Measurements from ENCODE around the gene LAMP1.
A peak's percentile ranks its signal among the peaks of the same experiment; 100 is the strongest.
"Not testable (repeated sequence)": the region's sequence is repeated elsewhere in the genome, so short reads cannot be mapped to it uniquely, and the experiment has no call there.

LAMP1 gene

DNA sequence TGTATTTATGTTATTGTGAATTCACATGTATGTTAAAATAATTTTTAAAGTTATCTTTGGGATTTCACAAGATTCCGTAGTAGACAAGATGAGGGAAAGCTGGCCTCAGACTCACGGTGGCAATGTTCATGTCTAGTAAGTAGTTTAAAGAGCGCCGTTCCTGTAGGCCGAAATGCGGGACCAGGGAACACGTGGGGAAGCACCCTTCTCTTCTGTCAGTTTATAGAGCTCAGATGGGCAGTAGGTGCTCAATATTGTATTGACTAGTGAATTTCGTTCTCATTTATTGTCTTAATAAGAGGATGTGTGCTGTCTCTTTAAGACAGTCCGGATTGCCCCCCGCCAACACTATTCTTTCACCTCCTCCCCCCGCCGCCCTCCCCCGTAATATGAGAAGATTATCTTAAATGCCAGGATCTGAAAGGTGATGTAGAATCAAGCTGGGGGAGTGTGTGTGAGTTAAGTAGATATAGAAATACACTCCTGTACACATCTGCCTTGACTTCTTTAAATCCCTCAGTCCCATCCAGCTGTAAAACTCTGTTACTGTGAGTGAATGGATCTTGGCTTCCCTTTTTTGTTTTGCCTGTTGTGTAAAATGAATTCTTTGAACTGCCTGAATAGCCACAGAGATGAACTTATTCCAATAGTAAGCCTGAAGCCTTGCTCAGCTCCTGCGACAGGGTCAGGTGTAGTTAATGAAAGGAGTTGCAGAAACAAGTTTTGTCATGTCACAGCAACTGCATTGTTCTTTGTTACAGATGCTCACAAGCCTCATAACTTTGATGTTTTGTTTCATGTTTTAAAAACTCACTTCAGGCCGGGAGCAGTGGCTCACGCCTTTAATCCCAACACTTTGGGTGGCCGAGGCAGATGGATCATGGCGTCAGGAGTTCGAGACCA lies 1.3 kb downstream of the LAMP1 start:
- no peak for DNase-seq

DNA sequence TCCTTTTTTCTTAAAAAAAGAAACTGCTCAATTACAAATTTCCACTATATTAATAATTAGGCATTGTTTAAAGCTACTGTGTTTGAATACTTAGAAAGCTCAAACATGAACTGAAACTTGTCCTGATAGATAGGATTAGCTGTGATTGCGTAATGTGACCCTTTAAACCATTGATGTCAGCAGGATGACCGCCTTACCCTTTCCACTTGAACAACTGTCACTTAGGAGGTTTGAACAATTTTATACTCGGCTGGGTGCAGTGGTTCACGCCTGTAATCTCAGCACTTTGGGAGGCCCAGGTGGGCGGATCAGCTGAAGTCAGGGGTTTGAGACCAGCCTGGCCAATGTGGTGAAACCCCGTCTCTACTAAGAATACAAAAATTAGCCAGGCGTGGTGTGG lies 2.9 kb downstream of the LAMP1 start:
- no peak for DNase-seq

DNA sequence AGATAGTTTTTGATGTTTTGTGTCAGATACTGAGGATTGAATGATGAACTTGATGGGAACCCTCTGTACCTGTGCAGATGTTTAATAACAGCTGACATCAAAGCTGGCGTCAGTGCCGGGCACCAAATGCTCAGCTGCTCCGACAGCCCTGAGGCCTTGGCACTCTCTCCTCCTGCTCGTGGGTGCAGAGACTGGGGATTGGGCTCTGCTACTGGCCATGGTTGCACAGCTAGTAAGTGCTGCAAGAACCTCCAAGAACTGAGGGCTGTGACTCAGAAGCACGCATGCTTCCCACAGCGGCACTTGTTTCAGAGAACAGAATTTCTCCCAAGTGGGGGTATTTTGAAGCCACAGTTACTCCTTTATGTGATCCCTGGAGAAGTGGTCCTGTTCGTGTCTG lies 5.9 kb downstream of the LAMP1 start:
- DNase-seq = no peak

DNA sequence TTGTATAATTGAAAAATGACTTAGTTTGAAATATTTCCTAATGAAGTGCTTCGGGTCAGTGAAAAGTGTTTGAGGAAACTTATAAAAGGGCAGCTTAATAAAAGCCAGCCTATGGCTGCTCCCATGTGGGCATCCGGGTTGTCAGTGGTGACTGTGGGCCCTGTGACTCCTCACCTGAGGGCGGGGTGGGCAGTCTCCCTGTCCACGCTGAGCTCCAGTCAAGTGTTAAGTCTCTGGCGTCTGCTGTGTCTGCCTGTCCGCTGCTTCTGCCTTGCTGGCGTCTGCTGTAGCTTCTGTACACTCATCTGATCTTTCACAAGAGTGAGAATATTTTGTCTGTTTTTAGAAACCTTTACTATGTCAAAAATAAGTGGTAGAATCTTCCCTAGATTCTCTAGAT lies 7.1 kb downstream of the LAMP1 start:
- no peak for DNase-seq

DNA sequence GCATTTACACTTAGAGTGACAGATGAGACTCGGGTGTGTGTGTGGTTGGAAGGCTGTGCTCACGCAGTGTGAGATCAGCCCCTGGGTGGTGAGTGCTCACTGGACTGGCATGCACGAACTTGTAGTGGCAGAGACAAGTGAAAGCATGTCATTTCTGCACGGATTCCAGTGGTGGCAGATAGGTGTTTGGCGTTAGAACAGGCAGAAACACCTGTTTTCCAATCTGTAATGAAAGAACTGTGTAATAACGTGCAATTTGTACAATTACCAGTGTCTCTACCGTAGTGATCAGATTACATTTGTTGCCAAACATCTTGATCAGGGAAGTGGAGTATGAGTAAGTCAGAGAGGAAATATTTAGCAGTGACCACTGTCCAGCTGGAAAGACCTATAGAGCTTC lies 8.2 kb downstream of the LAMP1 start:
- DNase-seq = no peak

DNA sequence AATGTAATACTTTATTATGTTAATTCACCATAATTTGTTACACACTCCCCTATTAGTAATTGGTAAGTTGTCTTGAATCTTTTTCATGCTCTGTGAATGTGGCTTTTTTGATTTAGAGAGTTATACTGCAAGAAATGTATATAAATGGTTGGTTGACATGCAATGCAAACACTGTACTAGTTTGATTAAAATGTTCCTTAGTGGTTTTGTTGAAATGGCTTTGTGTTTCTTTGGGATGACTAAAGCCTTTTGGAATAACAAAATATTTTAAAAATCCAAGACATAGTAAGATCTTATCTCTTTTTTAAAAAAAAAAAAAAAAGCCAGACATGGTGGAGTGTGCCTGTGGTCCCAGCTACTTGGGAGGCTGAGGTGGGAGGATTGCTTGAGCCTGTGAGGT lies 10.5 kb downstream of the LAMP1 start:
- no peak for DNase-seq

DNA sequence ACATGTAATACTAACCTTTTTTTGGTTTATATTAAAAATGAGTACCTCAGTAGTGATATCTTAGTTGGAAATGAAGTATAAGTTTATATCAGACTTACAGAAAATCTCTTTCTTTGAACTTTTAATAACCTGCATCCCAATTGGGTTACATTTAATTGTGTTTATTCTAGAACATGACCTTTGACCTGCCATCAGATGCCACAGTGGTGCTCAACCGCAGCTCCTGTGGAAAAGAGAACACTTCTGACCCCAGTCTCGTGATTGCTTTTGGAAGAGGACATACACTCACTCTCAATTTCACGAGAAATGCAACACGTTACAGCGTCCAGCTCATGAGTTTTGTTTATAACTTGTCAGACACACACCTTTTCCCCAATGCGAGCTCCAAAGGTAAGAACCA lies 12.4 kb downstream of the LAMP1 start:
- no peak for DNase-seq

DNA sequence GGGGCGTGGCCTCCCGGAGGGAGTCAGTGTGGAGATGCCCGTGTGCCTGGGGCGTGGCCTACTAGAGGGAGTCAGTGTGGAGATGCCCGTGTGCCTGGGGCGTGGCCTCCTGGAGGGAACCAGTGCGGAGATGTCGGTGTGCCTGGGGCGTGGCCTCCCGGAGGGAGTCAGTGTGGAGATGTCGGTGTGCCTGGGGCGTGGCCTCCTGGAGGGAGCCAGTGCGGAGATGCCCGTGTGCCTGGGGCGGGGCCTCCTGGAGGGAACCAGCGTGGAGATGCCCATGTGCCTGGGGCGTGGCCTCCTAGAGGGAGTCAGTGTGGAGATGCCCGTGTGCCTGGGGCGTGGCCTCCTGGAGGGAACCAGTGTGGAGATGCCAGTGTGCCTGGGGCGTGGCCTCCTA lies 17.1 kb downstream of the LAMP1 start:
- DNase-seq = not testable (repeated sequence)

DNA sequence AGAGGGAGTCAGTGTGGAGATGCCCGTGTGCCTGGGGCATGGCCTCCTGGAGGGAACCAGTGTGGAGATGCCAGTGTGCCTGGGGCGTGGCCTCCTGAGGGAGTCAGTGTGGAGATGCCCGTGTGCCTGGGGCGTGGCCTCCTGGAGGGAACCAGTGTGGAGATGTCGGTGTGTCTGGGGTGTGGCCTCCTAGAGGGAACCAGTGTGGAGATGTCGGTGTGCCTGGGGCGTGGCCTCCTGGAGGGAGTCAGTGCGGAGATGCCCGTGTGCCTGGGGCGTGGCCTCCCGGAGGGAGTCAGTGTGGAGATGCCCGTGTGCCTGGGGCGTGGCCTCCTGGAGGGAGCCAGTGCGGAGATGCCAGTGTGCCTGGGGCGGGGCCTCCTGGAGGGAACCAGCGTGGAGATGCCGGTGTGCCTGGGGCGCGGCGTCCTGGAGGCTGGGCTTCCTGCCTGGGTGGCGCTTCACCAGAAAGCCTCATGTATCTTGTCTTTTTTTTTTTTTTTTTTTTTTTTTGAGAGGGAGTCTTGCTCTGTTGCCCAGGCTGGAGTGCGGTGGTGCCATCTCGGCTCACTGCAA lies 17.9 kb downstream of the LAMP1 start:
- DNase-seq = not testable (repeated sequence)

DNA sequence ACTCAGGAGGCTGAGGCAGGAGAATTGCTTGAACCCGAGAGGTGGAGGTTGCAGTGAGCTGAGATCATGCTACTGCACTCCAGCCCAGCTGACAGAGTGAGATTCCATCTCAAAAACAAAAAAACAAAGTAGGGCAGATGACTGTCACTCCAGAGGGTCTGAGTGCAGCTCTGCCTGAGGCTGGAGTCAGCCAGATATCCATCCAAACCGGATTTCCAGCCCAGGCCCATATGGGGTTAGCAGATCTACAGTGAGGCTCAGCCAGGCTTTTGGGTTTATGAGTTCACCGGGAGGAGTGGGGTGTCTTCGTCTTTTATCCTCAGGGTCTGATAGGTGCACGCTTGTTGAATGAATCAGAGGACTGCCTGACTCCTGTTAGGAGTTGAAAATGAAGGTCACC lies 19.0 kb downstream of the LAMP1 start:
- DNase-seq = no peak

DNA sequence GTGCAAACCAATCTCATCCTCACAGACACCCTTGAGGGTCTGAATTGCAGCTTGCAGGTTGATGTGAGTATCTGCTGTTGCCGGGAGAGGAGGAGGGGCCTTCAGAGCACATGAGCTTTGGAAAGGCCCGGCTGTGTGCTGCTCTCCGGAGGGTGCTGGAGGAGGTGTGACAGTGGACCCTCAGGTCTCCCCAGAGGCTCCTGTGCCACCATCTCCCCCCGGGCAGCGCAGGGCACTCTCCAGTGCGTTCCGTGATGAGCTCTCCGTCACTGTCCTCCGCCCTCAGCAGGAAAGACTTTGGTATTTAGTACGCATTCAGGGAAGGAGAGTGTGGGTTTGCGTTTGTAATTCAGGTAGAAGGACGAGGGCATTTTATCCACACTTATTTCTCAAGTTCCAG lies 20.0 kb downstream of the LAMP1 start:
- no peak for DNase-seq

DNA sequence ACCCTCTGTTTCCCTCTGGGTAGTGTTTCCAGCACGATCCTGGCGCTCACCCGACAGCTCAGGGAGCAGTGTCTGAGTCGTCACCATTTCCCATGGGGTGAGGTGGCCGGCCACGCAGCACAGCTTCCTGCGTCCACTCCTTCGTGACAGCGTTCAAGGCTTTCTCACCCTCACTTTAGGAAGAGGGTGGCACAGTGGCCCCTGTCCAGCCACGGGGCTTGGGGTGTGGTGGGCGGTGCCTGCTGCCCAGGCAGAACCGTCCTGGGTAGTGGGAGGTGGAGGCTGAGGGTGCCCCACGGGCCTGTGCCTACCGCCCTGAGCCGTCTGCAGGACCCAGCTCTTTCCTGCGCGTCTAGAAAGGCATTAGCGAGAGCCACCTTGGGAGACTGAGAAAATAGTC lies 21.9 kb downstream of the LAMP1 start:
- DNase-seq = no peak

DNA sequence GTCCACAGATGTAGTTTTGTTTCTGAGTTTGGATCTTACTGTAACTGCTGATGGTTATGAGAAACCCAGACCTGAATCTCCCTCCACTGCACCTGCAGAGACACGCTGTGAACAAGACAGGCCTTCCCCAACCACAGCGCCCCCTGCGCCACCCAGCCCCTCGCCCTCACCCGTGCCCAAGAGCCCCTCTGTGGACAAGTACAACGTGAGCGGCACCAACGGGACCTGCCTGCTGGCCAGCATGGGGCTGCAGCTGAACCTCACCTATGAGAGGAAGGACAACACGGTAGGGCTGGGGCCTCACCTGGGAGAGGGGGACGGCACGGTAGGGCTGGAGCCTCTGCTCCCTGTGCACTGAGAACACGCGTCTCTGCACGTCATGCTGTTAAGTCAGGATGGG lies 22.3 kb downstream of the LAMP1 start:
- no peak for DNase-seq

DNA sequence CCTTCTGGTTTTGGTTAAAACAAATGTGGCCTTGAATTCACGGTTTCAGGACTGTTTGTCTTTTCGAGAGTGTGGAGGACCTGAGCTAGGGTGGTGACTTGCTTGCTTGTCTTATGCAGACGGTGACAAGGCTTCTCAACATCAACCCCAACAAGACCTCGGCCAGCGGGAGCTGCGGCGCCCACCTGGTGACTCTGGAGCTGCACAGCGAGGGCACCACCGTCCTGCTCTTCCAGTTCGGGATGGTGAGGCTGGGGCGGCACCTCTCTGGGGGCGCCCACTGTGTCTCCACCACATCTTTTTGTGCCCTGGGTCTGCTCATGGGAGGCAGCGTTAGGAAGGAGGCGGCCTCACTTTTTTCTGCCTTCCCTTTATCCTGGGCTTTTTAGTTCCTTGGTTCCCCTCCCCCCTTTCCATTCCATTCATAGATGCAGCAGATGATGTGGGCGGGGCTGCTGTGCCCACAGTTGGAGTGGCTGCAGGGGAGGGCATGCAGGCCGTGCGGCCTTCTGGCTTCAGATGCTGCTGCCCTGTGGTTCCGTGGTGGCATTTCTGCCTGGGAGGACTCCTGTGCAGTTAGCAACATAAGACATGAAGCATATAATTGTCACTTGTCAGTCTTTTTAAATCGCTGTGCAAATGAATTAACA lies 23.3 kb downstream of the LAMP1 start:
- DNase-seq = no peak

DNA sequence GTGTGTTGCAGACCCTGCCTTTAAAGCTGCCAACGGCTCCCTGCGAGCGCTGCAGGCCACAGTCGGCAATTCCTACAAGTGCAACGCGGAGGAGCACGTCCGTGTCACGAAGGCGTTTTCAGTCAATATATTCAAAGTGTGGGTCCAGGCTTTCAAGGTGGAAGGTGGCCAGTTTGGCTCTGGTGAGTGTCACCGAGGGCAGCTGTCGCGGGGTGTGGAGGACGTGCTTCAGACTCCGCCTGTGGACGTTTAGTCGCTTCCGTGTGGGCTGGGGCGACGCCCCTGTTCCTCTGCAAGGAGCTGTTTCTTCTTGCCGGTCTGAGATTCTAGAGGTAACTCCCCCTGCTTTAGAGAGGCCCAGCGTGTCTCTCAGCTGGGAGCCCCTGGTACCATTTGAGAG lies 24.5 kb downstream of the LAMP1 start:
- DNase-seq = no peak

DNA sequence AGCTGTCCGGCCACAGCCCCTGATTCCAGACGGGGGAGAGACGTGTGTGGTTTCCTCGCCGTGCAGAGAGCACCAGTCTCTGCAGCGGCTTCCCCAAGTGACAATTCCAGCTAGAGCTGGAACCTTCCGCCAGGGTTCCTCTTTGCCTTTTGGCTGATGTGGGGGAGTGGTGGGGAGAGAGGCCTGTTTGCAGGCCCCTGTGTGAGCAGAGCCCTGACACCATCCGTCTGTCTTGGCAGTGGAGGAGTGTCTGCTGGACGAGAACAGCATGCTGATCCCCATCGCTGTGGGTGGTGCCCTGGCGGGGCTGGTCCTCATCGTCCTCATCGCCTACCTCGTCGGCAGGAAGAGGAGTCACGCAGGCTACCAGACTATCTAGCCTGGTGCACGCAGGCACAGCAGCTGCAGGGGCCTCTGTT lies 25.0 kb downstream of the LAMP1 start:
- no peak for DNase-seq

DNA sequence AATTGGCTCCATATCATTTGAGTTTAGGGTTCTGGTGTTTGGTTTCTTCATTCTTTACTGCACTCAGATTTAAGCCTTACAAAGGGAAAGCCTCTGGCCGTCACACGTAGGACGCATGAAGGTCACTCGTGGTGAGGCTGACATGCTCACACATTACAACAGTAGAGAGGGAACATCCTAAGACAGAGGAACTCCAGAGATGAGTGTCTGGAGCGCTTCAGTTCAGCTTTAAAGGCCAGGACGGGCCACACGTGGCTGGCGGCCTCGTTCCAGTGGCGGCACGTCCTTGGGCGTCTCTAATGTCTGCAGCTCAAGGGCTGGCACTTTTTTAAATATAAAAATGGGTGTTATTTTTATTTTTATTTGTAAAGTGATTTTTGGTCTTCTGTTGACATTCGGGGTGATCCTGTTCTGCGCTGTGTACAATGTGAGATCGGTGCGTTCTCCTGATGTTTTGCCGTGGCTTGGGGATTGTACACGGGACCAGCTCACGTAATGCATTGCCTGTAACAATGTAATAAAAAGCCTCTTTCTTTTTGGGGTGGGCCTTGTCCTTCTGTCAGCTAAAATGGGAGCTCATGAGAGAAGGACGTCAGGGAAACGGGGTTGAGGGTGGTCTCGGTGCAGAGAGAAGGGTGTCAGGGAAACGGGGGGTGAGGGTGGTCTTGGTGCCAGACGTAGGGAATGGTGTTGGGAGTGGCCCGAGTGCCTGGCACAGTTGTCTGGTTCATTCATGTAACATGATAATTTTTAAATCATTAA lies 26.0 kb downstream of the LAMP1 start:
- no peak for DNase-seq

DNA sequence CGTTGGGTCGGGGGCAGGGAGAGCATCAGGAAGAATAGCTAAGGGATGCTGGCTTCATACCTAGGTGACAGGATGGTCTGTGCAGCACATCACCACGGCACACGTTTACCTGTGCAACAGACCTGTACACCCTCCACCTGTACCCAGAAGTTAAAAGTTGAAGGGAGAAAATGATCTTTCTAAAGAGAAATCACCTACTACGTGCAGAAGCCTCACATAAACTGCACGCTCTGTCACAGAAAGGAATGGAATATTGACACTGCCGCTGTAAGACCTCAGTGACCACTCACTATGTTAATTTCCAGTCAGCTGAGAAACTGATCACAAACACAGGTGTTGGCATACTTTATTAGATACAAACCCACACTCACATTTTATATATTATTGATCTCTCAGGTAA lies 26.8 kb downstream of the LAMP1 start:
- no peak for DNase-seq

DNA sequence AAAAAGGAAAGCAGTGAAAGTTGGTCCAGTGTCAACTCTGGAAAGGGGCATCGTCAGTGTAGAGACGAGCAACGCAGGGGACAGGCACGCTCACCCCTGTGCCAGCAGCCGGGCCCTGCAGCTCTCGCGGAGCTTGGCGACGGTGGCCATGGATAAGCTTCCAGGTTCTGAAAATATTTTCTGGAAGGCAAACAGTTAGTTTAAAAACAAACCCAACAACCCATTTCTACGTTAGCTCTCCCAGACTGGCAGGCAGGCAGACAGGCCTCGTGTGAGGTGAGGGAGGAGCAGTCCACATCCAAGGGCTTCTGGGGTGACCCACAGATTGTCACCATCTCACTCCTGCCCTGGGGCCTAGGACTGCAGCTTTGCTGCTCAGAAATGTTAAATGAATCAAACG lies 27.4 kb downstream of the LAMP1 start:
- DNase-seq = no peak

DNA sequence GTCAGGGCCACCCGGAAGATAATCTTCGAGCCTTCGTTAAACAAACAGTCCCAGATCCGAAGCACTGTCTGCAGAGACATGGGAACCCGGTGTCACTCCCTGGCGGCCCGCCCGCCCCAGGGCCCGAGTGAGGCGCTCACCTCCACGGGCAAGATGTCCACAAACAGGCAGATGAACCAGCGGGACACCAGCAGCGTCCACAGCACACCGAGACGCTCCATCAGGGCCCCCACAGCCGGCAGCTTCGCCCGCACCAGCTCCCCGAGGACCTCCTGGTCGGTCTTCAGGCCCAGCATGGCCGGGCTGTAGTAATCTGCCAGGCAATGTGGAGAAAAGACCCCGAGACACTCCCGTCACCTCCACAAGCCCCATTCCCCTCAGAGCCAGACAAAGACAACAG lies 28.7 kb downstream of the LAMP1 start:
- no peak for DNase-seq

DNA sequence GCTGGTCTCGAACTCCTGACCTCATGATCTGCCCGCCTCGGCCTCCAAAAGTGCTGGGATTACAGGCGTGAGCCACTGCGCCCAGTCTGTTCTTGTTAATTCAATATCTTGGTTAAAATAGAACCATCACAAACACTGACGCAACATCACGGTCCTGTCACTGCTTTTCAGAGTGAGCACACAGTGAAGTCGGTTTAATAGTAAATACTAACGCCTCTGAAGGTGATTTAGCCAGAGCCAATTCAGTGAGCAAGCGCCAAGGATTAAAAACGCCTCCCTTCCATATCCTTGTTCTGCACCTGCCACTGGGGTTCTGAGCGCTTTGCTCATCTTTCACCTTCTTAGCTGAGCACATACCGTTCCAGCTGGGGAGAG lies 30.3 kb downstream of the LAMP1 start:
- peak in 1 of 2 experiments; percentile 14 for DNase-seq

DNA sequence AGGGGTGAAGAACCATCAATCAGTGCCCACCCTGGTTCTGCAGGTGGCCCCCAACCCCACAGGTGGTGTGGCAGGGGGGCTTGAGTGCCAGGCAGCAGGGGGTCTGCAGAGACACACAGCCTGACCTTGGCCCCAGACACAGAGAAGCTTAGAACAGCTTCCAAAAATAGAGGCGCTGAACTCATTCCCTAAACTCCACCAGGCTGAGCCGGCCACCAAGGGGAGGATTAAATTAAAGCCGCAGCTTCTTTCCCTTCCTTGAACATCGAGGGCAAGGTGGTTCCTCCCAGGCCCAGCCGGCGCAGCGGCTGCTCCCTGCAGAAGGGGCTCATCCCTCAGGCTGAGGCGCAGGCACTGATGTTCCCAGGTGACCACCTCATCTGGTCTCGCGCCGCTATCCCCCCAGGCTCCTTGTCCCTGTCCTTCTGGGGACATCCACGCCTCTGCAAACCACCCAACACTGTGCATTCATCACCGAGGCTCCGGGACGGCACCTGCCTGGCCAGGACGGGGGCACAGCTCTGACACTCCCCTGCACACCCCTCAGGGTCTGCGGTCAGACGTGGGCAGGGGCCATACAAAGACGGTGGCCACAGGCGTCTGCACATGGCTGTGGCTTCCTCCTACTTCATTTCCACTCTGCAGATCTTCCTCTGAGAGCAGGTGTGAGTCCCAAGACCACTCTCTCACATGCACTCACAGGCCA lies 30.9 kb downstream of the LAMP1 start:
- no peak for DNase-seq

DNA sequence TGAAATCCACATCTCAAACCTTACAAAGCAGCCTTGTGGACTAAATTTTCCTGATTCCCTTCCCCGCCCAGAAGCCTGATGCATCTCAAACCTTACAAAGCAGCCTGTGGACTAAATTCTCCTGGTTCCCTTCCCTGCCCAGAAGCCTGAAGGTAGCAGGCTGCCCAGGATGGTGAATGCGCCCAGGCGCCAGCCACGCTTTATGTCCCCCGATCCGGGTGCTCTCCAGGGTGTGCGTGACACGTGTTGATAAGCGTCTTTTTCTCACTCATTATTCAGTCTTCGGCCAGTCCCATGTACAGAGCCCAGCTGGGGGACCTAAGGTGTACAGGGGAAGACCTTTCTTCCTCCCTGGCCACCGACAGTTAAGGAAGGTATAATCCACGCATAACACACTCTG lies 31.8 kb downstream of the LAMP1 start:
- DNase-seq = no peak

All from NCI-H2081 (cell line).